HG03558 (cell line): ENCODE measurements around the gene HSH2D.
"Not testable (repeated sequence)": the region's sequence is repeated elsewhere in the genome, so short reads cannot be mapped to it uniquely, and the experiment has no call there.

Experiments used
- ATAC-seq: cut with Tn5 transposase; IDR thresholded peaks from one replicate; pipeline ENCODE4 v1.9.1; 2021; ENCODE audit warnings: moderate number of reproducible peaks; ENCODE audit not compliant: unreplicated experiment; ENCODE audit errors: extremely low read depth

HSH2D gene

GRCh38 chr19:16153582-16154336 is 10.3 kb downstream of the HSH2D start:
- no peak for ATAC-seq

- no peak for ATAC-seq
Measured at GRCh38 chr19:16154557-16154956, 11.1 kb downstream of the HSH2D start.

DNA sequence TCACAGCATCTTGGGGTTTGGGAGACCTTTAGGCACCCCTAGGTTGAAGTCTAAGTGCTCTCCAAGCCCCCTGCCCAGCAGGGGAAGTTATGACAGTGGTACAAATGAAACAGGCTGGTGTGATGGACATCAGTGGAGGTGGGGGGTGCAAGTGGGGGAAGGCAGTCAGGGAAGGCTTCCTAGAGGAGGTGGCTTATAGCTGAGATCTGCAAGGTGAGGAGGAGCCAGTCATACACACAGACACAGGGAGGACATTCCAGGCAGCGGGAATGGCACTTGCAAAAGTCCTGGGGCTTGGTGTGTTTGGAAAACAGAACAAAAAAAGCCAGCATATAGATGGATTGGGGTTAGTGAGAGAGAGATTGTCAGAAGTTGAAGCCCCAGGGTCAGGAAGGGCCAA is 11.6 kb downstream of the HSH2D start:
- no peak for ATAC-seq

DNA sequence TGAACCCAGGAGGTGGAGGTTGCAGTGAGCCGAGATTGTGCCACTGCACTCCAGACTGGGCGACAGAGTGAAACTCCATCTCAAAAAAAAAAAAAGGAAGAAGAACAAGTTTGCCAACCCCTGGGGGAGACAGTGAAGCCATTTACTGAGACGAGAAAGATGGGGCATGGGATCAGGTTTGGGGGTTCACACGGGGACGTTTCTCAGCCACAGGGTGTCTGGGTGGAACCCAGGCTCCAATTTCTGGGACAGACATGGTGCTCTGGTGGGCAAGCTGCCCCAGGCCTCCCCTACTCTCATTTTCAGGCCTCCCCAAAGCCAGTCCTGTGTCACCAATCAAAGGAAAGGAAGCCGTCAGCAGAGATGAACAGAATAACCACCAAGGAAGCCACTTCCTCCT is 13.4 kb downstream of the HSH2D start:
- no peak for ATAC-seq

DNA sequence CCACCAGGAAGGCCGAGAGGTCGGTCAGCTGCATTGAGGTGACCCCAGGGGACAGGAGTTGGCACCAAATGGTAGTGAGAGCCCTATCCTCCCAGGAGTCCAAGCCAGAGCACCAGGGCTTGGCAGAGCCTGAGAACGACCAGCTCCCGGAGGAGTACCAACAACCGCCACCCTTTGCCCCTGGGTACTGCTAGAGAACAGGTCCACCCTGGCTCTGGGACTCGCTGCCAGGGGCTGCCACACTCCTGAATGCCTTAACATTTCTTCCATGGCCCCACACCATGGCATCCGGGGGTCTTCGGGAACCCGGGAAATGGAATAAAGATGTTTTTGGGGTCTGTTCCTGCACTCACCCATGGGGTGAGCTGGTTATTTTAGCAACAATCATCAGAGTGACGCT is 14.1 kb downstream of the HSH2D start:
- no peak for ATAC-seq

GRCh38 chr19:16159655-16160054 is 16.2 kb downstream of the HSH2D start:
- no peak for ATAC-seq

- ATAC-seq, result no peak
Measured at GRCh38 chr19:16160445-16160942, 17.0 kb downstream of the HSH2D start.

- ATAC-seq, result no peak
Measured at GRCh38 chr19:16160943-16161560, 17.6 kb downstream of the HSH2D start.

GRCh38 chr19:16161840-16162239 is 18.4 kb downstream of the HSH2D start:
- no peak for ATAC-seq

- no peak for ATAC-seq
Measured at GRCh38 chr19:16164222-16164890, 20.9 kb downstream of the HSH2D start.

GRCh38 chr19:16166417-16166816 is 22.9 kb downstream of the HSH2D start:
- ATAC-seq, result no peak

DNA sequence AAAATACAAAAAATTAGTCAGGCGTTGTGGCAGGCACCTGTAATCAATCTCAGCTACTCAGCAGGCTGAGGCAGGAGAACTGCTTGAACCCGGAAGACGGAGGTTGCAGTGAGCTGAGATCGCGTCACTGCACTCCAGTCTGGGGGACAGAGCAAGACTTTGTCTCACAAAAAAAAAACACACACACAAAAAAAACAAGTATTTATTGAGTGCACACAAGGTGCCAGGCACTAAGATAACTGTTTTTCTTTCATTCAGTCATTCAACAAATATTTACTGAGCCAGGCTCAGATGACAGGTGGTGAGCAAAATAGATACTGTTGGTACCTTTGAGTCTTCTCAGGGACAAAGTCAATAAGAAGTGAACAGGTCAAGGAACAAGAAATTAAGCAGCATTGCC is 23.6 kb downstream of the HSH2D start:
- ATAC-seq, result no peak

DNA sequence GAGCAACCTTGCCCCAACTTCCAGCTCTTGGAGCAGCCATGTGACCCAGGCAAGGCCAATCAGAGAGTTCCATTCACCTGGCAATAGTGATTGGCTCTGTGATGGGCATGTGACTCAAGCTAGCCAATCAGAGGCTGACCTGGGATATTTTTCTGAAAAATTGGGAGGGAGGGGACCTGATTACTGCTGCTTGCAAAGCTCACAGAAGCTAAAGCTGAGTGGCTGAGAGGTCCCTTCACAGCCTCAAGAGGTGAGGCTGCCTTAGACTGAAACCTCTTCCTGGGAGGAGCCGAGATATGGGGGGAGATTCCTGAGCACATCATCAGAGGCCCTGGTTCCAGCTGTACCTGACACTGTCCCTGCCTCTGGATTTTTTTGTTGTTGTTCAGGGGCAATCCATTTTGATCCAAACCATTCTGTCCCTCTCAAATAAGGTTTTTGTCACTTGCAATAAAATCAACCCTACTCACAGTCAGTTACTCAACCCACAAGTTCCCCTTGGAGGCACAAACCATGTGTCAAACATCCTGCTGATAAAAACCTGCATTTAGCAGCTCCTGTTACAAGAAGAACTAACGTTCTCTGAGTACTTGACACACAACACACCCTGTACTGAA is 25.1 kb downstream of the HSH2D start:
- no peak for ATAC-seq

GRCh38 chr19:16170134-16170533 is 26.6 kb downstream of the HSH2D start:
- no peak for ATAC-seq

DNA sequence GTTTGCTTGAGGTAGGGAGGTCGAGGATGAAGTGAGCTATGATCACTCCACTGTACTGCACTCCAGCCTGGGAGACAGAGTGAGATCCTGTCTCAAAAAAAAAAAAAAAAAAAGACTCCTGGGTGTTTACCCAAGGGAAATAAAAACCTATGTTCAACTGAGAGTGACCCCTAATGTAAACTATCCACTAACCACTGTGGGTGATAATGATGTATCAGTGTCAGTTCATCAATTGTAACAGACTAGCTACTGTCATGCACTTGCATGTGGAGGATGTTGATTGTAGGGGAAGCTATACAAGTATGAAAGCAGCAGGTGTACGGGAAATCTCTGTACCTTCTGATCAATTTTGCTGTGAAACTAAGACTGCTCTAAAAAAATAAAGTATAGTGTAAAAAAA is 32.5 kb downstream of the HSH2D start:
- no peak for ATAC-seq

- ATAC-seq, result not testable (repeated sequence)
Measured at GRCh38 chr19:16178866-16179265, 35.4 kb downstream of the HSH2D start.

GRCh38 chr19:16180611-16181010 is 37.1 kb downstream of the HSH2D start:
- no peak for ATAC-seq

GRCh38 chr19:16184665-16185122 is 41.2 kb downstream of the HSH2D start:
- ATAC-seq, result no peak

DNA sequence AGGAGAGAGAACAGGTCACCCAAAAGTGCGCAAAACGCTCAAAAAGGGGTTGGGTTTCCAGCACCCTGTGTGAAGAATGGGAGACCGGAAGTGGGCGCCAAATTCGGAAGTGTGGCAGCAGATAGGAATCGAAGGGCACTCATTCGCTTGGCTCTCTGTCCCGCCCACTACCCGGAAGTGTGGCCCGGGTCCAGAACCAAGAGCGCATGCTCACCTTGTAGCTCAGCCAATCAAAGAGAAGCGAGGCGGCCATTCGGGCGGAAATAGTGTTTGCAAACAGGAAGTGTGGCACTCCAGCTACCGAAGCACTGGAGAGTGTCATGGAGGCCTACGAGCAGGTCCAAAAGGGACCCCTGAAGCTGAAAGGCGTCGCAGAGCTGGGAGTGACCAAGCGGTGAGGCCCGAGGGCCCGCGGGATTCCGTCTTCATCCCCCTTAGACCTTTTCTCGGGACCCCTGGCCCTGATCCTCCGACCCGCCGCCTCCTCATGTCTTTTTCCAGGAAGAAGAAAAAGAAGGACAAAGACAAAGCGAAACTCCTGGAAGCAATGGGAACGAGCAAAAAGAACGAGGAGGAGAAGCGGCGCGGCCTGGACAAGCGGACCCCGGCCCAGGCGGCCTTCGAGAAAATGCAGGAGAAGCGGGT is 41.8 kb downstream of the HSH2D start, which contains the start of gene FAM32A:
Gene FAM32A (plus strand): TSS at position 288 of the 645 bp plus-strand sequence. CDS start 33 bp downstream, at position 321.
- ATAC-seq, result peak; percentile 78

DNA sequence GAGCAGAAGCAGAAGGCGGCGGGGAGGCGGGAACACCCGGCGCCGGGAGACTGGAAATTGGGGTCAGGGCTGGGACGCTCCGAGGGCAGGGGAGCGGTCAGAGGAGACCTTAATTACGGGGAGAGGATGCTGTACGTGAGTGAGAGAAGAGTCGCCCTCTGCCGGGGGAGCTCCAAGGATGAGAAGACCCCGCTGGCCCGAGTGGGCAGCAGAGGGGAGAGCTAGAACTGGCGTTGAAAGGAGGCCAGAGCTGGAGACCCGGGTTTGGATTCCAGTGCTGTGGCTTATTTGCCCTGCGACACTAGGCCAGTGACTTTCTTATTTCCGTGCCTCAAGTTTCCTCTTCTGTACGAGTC is 42.3 kb downstream of the HSH2D start:
- ATAC-seq, result no peak
